Posterior cingulate gyrus (tissue), 11 donors: ENCODE results near the gene MTA1.

ENCODE experiments used
- DNase-seq, 10 donors: peaks; one replicate each; pipeline versions ENCODE4 v3.0.0 to v3.0.0-alpha.2; 2020 to 2021; ENCODE audit warnings: mixed read lengths in 3 of 10
- intact Hi-C: fragments of 100-400 bp; cut with DNase I; formaldehyde crosslinking; loops from one replicate; pipeline ENCODE4 v1.15.1; 2023

Gene MTA1

DNA sequence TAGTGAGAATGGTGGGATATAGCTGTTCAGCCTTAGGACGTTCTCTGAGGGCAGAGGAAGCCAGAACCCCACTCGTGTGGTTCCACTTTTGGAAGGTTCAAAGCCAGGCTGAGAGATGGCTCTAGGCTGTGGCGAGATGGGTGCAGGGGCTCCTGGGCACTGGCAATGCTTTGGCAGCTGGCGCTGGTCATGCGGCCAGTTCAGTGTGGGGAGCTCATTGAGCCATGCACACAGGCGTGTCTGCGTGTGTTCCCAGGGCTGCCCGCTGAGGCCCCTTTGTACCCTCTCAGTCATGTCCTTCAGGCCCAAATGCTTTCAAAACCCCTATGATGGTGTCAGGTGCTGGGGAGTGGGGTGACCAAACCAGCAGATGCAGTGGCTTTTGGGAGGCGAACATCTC is 19.6 kb upstream of the MTA1 start:
- intact Hi-C loops: no loop called here
- no peak for DNase-seq

DNA sequence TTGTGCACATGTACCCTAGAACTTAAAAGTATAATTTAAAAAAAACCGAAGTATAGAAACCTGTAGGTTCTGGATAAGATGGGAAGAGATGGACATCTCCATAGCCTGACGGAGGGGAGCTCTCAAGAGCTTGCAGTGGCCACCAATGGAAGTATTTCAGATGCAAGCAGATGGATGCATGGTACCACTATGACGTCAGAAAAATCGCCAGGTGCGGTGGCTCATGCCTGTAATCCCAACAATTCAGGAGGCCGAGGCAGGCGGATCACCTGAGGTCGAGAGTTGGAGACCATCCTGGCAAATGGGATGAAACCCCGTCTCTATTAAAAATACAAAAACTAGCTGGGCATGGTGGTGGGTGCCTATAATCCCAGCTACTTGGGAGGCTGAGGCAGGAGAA is 17.9 kb upstream of the MTA1 start:
- DNase-seq: no peak
- intact Hi-C loops: no loop called here

DNA sequence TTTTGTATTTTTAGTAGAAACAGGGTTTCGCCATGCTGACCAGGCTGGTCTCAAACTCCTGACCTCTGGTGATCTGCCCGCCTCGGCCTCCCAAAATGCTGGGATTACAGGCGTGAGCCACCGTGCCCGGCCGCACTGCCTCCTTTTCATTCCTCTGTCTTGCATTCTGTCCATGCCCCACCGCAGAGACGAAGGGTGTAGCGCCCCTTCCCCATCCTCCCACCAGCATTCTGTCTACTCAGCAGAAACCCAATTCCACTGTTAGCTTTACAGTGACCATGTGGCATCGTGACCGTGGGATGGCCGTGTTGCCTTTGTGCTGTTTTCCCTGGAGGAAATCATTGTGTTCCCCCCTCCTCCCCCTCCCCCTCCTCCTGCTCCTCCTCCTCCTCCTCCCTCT is 11.0 kb upstream of the MTA1 start:
- intact Hi-C loops: no loop called here
- peak in 1 of 10 donors; percentile 65 for DNase-seq

- intact Hi-C loops: no loop called here
- DNase-seq: no peak
Observed at GRCh38 chr14:105409364-105409763, 10.3 kb upstream of the MTA1 start.

- intact Hi-C loops: no loop called here
- no peak for DNase-seq
Observed at GRCh38 chr14:105410642-105411016, 9.0 kb upstream of the MTA1 start.

DNA sequence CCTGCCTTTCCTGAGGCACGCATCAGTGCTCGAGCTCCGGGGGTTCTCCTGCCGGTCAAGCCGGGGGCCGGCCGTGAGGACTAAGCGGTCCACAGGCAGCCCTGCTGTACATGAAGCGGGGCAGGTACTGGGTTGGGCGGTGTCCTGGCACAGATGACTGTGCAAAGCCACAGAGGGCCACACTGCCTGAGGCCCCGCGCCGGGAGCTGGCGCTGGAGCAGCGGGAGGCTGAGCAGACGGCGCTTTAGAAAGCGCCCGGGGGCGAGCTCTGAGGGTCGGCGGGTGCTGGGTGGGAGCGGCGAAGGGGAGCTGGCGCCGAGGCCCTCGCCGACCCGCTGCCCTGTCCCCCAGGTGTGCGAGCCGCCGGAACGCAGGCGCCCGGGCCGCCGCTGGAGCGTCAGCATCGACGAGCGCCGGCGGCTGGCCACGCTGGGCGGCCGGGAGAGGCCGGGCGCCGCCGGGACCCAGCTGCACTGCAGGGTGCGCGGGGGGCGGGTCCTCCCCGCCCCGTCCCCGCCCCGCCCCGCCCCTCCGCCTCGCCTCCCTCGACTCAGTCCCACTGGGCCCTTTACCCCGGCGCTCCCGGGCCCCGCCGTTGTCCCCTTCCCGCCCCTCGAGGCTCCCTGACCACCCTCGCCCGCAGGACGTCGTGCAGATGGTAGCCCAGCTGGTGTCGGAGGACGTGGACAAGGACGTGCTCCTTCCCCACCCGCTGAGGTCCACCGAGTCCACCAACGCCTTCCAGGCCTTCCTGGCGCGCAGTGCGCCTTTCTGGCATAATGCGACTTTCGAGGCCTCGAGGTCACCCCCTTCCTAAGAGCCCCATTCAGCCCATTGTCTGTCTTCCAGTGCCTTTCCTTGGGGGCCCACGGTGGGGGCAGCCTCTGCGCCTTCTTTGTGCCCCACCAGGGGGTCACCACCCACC is 8.3 kb upstream of the MTA1 start:
- intact Hi-C loops: no loop called here
- DNase-seq: peak in 3 of 10 donors; percentile 53 to 82 (median 61)

DNA sequence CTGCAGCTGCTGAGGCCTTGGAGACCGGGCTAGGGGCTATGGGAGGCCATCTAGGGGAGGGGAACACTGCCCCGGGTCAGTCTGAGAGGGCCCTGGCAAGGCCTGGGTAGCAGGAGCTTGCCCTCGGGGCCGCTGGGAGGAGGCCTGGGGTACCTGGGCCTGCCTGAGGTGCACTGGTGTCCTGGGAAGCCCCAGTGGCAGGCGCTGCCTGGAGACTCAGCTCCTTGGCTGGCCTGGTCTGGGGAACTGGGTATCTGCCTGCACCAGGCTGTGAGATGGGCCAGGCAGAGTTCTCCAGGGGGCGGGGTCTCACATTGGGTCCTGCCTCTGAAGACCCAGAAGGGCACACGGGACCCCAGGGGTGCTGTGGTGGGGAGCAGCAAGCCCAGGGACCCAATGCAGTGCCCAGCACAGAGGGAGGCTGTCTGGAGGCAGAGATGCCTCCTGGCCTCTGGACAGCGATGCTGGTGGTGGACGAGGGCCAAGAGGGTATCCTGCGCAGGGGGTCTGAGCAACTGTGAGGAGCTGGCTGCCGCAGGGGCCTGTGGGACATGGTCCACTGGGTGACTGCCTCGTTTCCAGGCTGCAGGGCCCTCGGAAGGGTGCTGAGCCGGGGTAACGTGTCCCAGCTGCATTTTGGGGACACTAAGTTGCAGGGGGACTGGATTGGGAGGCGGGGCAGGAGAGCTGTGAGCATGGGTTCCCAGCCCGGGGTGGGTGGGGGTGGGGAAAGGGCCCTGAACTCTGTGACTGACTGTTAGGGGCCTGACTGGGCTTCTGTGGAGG is 7.4 kb upstream of the MTA1 start:
- DNase-seq: peak in 2 of 10 donors; percentile 44 to 75
- intact Hi-C loops: no loop called here

- peak in 2 of 10 donors; percentile 33 to 73 for DNase-seq
- intact Hi-C loops: no loop called here
Observed at GRCh38 chr14:105412771-105413543, 6.7 kb upstream of the MTA1 start.

DNA sequence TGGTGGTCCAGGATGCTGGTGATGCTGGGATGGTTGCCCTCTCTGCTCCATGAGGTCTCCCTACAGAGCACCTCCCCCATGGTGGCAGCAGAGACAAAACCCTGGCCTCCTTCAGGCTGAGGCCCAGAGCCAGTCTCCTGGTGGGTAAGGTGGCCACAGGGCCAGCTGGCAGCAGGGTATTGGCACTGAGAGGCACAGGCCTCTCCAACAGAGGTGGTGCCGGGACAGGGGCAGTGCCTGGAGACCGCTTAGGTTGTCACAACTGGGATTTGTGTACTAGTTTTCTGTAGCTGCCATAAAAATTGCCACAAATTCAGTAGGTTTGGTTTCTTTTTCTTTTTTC is 6.1 kb upstream of the MTA1 start:
- DNase-seq: peak in 5 of 10 donors; percentile 22 to 87 (median 55)
- intact Hi-C loops: no loop called here

DNA sequence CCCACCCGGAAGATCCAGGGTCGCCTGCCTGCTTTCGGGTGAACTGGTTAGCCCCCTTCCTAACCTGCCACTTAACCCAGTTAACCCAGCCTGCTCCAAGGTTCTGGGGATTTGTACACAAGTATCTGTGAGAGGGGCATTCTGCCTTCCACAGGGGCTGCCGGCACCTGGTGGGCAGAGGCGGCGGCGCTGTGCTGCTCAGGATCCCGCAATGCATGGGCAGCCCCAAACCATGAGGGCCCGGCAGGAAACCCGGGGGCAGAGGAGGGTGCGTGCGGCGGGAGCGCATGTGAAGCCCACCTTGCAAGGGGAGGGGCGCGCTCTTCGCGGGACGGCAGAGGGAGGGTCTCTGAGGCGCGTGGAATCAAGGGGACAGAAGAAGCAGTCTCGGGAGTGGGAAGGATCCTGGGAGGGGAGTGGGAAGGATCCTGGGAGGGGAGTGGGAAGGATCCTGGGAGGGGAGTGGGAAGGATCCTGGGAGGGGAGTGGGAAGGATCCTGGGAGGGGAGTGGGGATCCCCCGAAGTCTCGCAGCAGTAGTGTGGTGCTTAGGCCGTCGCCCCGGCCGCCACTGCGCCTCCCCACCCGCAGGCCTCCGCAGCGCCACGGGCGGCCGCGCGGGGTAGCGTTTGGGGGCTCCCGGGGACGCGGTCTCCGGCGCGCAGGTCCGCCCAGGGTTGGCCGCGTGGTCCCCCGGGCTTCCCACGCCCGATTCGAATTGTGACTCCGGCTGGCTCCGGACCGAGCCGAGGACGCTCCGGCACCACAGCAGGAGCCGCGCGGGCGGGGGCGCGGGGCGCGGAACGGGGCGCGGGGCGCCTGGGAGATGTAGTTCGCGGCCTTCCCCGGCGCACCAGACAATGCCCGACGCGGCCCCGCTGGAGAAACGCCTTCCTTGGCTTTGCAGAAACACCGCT is 4.9 kb upstream of the MTA1 start:
- intact Hi-C loops: no loop called here
- peak; percentile 61 to 98 (median 84) for DNase-seq

- intact Hi-C loops: no loop called here
Observed at GRCh38 chr14:105415481-105416428, 3.9 kb upstream of the MTA1 start.

DNA sequence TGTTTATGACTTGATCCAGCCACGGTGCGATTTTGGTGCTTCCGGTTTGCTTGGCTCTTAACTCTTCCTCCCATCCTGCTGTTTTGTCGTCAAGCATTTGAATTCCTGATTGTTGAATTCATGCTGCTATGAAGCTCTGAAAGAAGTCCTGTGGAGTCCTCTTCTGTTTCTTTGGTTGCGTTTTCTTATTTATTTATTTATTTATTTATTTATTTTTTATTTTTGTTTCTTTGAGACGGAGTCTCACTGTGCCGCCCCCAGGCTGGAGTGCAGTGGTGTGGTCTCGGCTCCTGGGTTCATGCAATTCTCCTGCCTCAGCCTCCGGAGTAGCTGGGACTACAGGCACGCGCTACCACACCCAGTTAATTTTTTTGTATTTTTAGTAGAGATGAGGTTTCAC is 3.0 kb upstream of the MTA1 start:
- intact Hi-C loops: no loop called here
- peak in 3 of 10 donors; percentile 26 to 70 (median 45) for DNase-seq

More at GRCh38 chr14:105415481-105416428, 3.9 kb upstream of the MTA1 start:
- peak in 1 of 10 donors; percentile 72 for DNase-seq

- peak in 2 of 10 donors; percentile 26 to 46 for DNase-seq
- intact Hi-C loops: no loop called here
Observed at GRCh38 chr14:105417690-105418121, 1.9 kb upstream of the MTA1 start.

DNA sequence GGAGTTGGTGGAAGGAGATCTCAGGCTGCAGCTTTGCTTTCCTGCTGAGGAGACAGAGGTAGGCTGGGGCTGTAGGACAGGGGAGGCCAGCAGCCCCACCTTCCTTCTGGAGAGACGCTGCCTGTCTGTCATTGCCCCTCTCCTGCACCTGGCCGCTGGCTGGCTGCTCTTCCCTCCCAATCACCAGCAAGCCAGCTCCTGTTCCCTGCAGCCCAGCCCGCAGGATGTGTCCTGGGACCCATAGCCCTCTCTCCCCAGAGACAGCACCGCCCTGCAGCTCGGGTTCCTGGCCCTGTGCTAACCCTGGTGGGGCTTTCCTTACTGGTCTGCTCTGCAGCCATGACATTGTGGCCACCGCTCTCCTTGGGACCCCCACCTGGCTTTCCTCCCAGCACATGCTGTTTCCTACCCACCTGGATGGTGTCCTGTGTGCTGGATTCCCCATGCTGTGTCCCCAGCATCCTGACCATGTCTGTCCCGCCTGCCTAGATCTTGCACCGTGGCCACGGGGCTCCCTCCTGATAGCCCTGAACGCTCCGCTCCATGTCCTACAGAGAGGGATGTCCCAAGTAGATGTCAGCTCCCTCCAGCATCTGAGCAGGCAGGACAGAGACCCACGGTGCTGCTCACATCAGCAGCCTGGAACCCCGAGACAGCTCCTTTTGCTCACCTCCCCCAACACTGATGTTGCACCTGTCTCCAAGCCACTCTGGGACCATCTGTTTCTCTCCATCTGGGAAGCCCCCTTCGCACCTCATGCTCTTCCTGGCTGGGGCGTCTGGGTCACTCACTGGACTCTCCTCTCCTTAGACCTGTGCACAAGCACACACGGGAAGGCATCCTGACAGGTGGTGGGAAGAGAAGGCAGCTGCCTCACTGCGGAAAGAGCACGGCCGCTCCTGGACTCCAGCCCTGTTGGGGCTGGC is 1.1 kb upstream of the MTA1 start:
- intact Hi-C loops: no loop called here
- peak in 3 of 10 donors; percentile 52 to 68 (median 64) for DNase-seq

GRCh38 chr14:105420101-105420973 is 710 bp downstream of the MTA1 start:
- peak in 3 of 10 donors; percentile 54 to 84 (median 77) for DNase-seq
- intact Hi-C loops: no loop called here

DNA sequence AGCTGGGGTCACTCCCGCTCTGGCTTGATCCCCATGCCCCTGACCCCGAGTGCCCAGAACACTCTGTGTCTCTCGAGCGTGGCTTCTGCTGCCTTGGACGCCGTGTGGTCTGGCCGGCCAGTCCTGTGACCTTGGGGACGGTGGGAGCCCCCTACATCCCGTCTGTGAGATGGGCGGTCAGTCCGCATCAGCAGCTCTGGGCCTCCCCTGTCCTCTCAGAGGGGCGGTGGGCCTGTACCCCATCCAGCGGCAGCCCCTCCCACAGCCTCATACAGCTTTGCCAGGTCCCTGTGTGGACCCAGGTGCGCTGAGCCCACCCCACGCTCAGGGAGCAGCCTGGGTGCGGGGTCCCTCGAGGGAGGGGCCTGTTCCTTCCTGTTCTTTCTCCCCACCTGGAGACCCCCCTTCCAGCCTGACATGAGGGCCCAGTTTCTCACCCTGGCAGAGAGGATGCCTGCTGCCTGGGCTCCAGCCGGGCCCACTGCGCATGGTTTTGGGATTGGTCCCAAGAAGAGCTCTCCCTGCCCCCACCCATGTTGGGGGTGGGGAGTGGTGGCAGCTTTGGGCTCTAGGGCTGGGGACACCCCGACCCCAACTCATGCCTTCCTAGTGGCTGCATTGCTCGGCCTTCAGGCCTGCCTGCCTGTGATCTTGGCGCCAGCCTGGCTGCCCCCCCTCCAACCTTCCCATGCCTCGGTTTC is 1.5 kb downstream of the MTA1 start:
- peak in 3 of 10 donors; percentile 71 to 81 (median 73) for DNase-seq
- intact Hi-C loops: no loop called here
